H1 (cell line): ENCODE measurements around the gene FAM193A. TPM values are rescaled to one million over a fixed set of nuclear protein-coding genes. Genes with fewer than 3 reads are reported as not detected.

ENCODE experiments used
- CTCF ChIA-PET: fragments of 300-600 bp; sonication (Branson Sonifier 250); formaldehyde crosslinking; loops from one replicate; lab custom pipeline; 2021; ENCODE audit not compliant: partially characterized antibody; lab: Charles Lee
- POLR2A ChIA-PET: fragments of 300-600 bp; sonication (Branson Sonifier 250); formaldehyde crosslinking; loops from one replicate; lab custom pipeline; 2021; ENCODE audit warnings: inconsistent platforms; ENCODE audit not compliant: partially characterized antibody; lab: Charles Lee
- DNase-seq, 2 experiments: peaks; one replicate each; pipeline versions ENCODE4 v3.0.0 to v3.0.0-alpha.2; 2010 to 2022; ENCODE audit warnings: low spot score in 2 of 2, low read depth in 1 of 2, mixed read lengths in 1 of 2
- FAIRE-seq: peaks from 2 replicates; lab custom pipeline; 2011; peaks lifted over from hg19 to GRCh38; lab: Jason Lieb, UNC
- H2AFZ ChIP-seq: 2 replicates; pipeline ENCODE4 v1.8.1; 2012; ENCODE audit warnings: low read length, inconsistent platforms
- H2AK5ac ChIP-seq: 2 replicates; pipeline ENCODE4 v1.6.1; 2013; ENCODE audit warnings: low read depth, low read length
- H2BK120ac ChIP-seq: replicated peaks from 2 replicates; pipeline ENCODE3; 2013; ENCODE audit warnings: low read depth, low read length, inconsistent platforms
- H2BK12ac ChIP-seq: 2 replicates; pipeline ENCODE4 v1.6.1; 2013; ENCODE audit warnings: low read depth, low read length
- H2BK15ac ChIP-seq: 2 replicates; pipeline ENCODE4 v1.6.1; 2013; ENCODE audit warnings: low read length
- H2BK20ac ChIP-seq: 2 replicates; pipeline ENCODE4 v1.6.1; 2013; ENCODE audit warnings: low read length
- H2BK5ac ChIP-seq: 2 replicates; pipeline ENCODE4 v1.6.1; 2013; ENCODE audit warnings: low read depth, low read length
- H3K14ac ChIP-seq: 2 replicates; pipeline ENCODE4 v1.6.1; 2013; ENCODE audit warnings: inconsistent platforms; ENCODE audit not compliant: insufficient read length
- H3K18ac ChIP-seq: 2 replicates; pipeline ENCODE4 v1.6.1; 2013; ENCODE audit warnings: low read length; ENCODE audit errors: extremely low read depth
- H3K23ac ChIP-seq: 2 replicates; pipeline ENCODE4 v1.6.1; 2013; ENCODE audit warnings: inconsistent platforms; ENCODE audit not compliant: insufficient read length
- H3K23me2 ChIP-seq: 2 replicates; pipeline ENCODE4 v1.6.1; 2013; ENCODE audit warnings: low read depth, low read length
- H3K27ac ChIP-seq: 2 replicates; pipeline ENCODE4 v1.6.1; 2011; ENCODE audit warnings: low read depth, low read length, inconsistent platforms
- H3K27me3 ChIP-seq, 4 experiments: replicated peaks in 1 of 4; 1 replicate in 1 of 4; 2 replicates in 3 of 4; pipeline versions ENCODE4 v1.6.1 to v1.8.1; 2011 to 2013; ENCODE audit warnings: low read length in 3 of 4, mild to moderate bottlenecking in 3 of 4, inconsistent platforms in 2 of 4, mixed read lengths in 2 of 4, moderate library complexity in 1 of 4; ENCODE audit not compliant: control insufficient read depth in 3 of 4, insufficient read depth in 3 of 4; ENCODE audit errors: extremely low read depth in 1 of 4
- H3K36me3 ChIP-seq, 4 experiments: 2 replicates each; pipeline versions ENCODE4 v1.6.1 to v1.8.1; 2011 to 2013; ENCODE audit warnings: mild to moderate bottlenecking in 4 of 4, low read length in 3 of 4, moderate library complexity in 2 of 4, control low read depth in 1 of 4, inconsistent platforms in 1 of 4; ENCODE audit not compliant: insufficient read depth in 4 of 4, control insufficient read depth in 2 of 4
- H3K4ac ChIP-seq: replicated peaks from 2 replicates; pipeline ENCODE3; 2013; ENCODE audit warnings: low read length, low read depth, mixed read lengths, inconsistent platforms; ENCODE audit not compliant: insufficient read length
- H3K4me1 ChIP-seq, 4 experiments: replicated peaks in 1 of 4; 1 replicate in 1 of 4; 2 replicates in 3 of 4; pipeline versions ENCODE4 v1.6.1 to v1.8.1; 2011 to 2013; ENCODE audit warnings: low read length in 3 of 4, inconsistent platforms in 2 of 4, mixed read lengths in 1 of 4; ENCODE audit not compliant: insufficient read depth in 4 of 4, control insufficient read depth in 3 of 4
- H3K4me2 ChIP-seq, 2 experiments: 2 replicates each; pipeline versions ENCODE4 v1.6.1 to v1.8.1; 2011 to 2013; ENCODE audit warnings: low read depth in 2 of 2, low read length in 2 of 2, control low read depth in 1 of 2, inconsistent platforms in 1 of 2, mild to moderate bottlenecking in 1 of 2; ENCODE audit not compliant: insufficient read depth in 1 of 2
- H3K4me3 ChIP-seq, 4 experiments: fragments of 200-600, 300-600 bp in 1 of 4; sonication (generic), shearing (Covaris generic), sonication (Bioruptor Twin) in 1 of 4; 2 replicates each; pipeline versions ENCODE4 v1.5.1 to v1.8.1; 2011 to 2016; ENCODE audit warnings: low read length in 4 of 4, low read depth in 3 of 4, control low read depth in 2 of 4, inconsistent platforms in 2 of 4, mild to moderate bottlenecking in 2 of 4, mixed read lengths in 1 of 4, moderate library complexity in 1 of 4; ENCODE audit not compliant: insufficient read depth in 2 of 4; ENCODE audit errors: extremely low read depth in 1 of 4
- H3K56ac ChIP-seq: replicated peaks from 2 replicates; pipeline ENCODE3; 2013; ENCODE audit warnings: low read depth, mild to moderate bottlenecking, mixed read lengths, low read length, inconsistent platforms; ENCODE audit not compliant: insufficient read length
- H3K79me1 ChIP-seq: 2 replicates; pipeline ENCODE4 v1.6.1; 2013; ENCODE audit warnings: low read depth, low read length, control low read depth
- H3K79me2 ChIP-seq, 2 experiments: 2 replicates each; pipeline versions ENCODE4 v1.6.1 to v1.8.1; 2012 to 2013; ENCODE audit warnings: low read length in 2 of 2, mild to moderate bottlenecking in 2 of 2, inconsistent platforms in 1 of 2; ENCODE audit not compliant: insufficient read depth in 2 of 2, control insufficient read depth in 1 of 2
- H3K9ac ChIP-seq, 4 experiments: replicated peaks in 1 of 4; 1 replicate in 1 of 4; 2 replicates in 3 of 4; pipeline versions ENCODE4 v1.6.1 to v1.8.1; 2011 to 2013; ENCODE audit warnings: low read depth in 3 of 4, low read length in 3 of 4, control low read depth in 2 of 4, mild to moderate bottlenecking in 2 of 4, moderate library complexity in 2 of 4, inconsistent platforms in 1 of 4; ENCODE audit errors: extremely low read depth in 1 of 4
- H3K9me3 ChIP-seq, 2 experiments: 2 replicates each; pipeline versions ENCODE4 v1.6.1 to v1.8.1; 2012 to 2013; ENCODE audit warnings: mild to moderate bottlenecking in 2 of 2, moderate library complexity in 2 of 2, control low read depth in 1 of 2, inconsistent platforms in 1 of 2, low read depth in 1 of 2, low read length in 1 of 2, mixed read lengths in 1 of 2; ENCODE audit not compliant: insufficient read depth in 2 of 2
- H4K20me1 ChIP-seq, 2 experiments: replicated peaks in 1 of 2; 2 replicates each; pipeline versions ENCODE3 to v1.8.1; 2011 to 2013; ENCODE audit warnings: inconsistent platforms in 2 of 2, low read length in 2 of 2, mild to moderate bottlenecking in 1 of 2; ENCODE audit not compliant: insufficient read depth in 2 of 2, control insufficient read depth in 1 of 2
- H4K5ac ChIP-seq: 2 replicates; pipeline ENCODE4 v1.6.1; 2013; ENCODE audit warnings: low read length, low read depth, mixed read lengths, inconsistent platforms; ENCODE audit not compliant: insufficient read length
- H4K8ac ChIP-seq: 2 replicates; pipeline ENCODE4 v1.8.0; 2013; ENCODE audit warnings: mild to moderate bottlenecking, moderate library complexity, low read length, inconsistent platforms; ENCODE audit not compliant: insufficient read depth; ENCODE audit errors: extremely low read depth
- H4K91ac ChIP-seq: replicated peaks from 2 replicates; pipeline ENCODE3; 2013; ENCODE audit warnings: low read length, mixed read lengths, inconsistent platforms; ENCODE audit not compliant: insufficient read length
- BACH1 ChIP-seq: IDR thresholded peaks from 2 replicates; pipeline ENCODE4 v1.6.1; 2012; ENCODE audit warnings: low read length, improper control_type of control experiment
- BCL11A ChIP-seq, 2 experiments: IDR thresholded peaks; one replicate each; pipeline ENCODE4 v1.6.1; 2011; ENCODE audit warnings: low read depth in 2 of 2, low read length in 2 of 2, mild to moderate bottlenecking in 2 of 2
- FOSL1 ChIP-seq: IDR thresholded peaks from 2 replicates; pipeline ENCODE4 v1.6.1; 2011; ENCODE audit warnings: mild to moderate bottlenecking, low read depth, low read length, moderate library complexity; ENCODE audit not compliant: insufficient read depth
- GTF2F1 ChIP-seq: IDR thresholded peaks from 2 replicates; pipeline ENCODE4 v1.6.1; 2012; ENCODE audit warnings: low read depth, low read length, improper control_type of control experiment, borderline replicate concordance
- NANOG ChIP-seq: IDR thresholded peaks from 2 replicates; pipeline ENCODE4 v1.6.1; 2011; ENCODE audit warnings: low read length, low read depth, mild to moderate bottlenecking, inconsistent platforms; ENCODE audit not compliant: insufficient read depth, poor library complexity, severe bottlenecking
- NRF1 ChIP-seq: IDR thresholded peaks from 2 replicates; pipeline ENCODE4 v1.6.1; 2011; ENCODE audit warnings: mild to moderate bottlenecking, low read depth, low read length, improper control_type of control experiment
- YY1 ChIP-seq: IDR thresholded peaks from 2 replicates; pipeline ENCODE4 v1.6.1; 2011; ENCODE audit warnings: low read depth, mild to moderate bottlenecking, low read length
- WGBS, 2 experiments: shearing (Covaris generic) in 1 of 2; methylation state at CpG; one replicate each; pipeline versions ENCODE4 v1.1.6 to v1.1.7; 2013 to 2015; ENCODE audit warnings: low lambda C conversion rate in 2 of 2, mixed read lengths in 2 of 2, inconsistent platforms in 1 of 2, low coverage in 1 of 2, missing lambda C conversion rate in 1 of 2; ENCODE audit not compliant: insufficient replicate concordance in 2 of 2, insufficient coverage in 1 of 2, insufficient read length in 1 of 2; ENCODE audit errors: extremely low coverage in 1 of 2, missing lambda C conversion rate in 1 of 2; 5-methylcytosine and 5-hydroxymethylcytosine counted together
- polyA plus RNA-seq, 7 experiments: library from polyadenylated mRNA; depleted of rRNA in 3 of 7; stranded (reverse) in 5 of 7; unstranded in 2 of 7; fragments of >200 nt in 5 of 7; fragments of 200-250 nt in 2 of 7; gene quantifications; 1 replicate in 5 of 7; 2 replicates in 1 of 7; 4 replicates in 1 of 7; pipeline versions ENCODE4 v1.2.1 to v1.2.3, GENCODE V29; 2011 to 2013; ENCODE audit warnings: missing spikeins in 2 of 7, mixed read lengths in 2 of 7
- total RNA-seq: library from RNA; stranded (reverse); fragmentation: NEBNext Ultra II Directional; extraction: Animal tissue kit (Norgen Biotek cat#: 25700); gene quantifications from 2 replicates; pipeline ENCODE4 v1.2.1, GENCODE V29; 2021

Gene FAM193A
- total and polyA plus RNA-seq, 2 of the 8 experiments (the other 6 are each of a cell fraction or from before 2014, with no cell fraction given): 8.7 to 26.2 TPM

DNA sequence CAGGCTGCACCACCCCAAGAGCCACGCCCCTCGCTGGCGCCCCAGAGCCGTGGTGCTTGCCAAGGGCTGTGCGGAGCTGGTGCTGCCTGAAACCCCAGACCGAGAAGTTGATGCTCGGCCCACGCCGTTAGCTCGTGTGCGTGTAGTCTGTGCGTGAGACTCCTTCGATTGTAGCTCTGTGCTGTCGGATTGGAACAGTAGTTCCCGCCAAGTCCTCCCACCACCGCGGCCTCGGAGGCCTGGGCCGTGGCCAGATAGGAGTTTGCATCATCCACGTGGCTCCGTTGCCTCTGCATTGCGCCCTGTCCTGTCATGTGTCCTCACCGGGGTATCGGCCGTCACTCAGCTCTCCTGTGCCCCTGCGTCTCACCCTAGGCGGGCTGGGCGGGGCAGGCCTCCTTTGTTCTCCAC is 195.5 kb downstream of the FAM193A start:
- Histone ChIP-seq H3K18ac (no peak overlapping the region), H3K9me3 (peaks cover 0 to 4% of the 10 kb centered on the region in 2 experiments; a peak in 1 of 4 replicates), H3K4ac (no peak overlapping the region), H2AK5ac (no peak overlapping the region), H3K4me3 (no peak overlapping the region), H3K23me2 (no peaks in the 10 kb centered on the region), H2BK120ac (no peak overlapping the region), H4K5ac (no peak overlapping the region), H3K27me3 (no peaks in the 10 kb centered on the region), H3K4me1 (no peaks in the 10 kb centered on the region), H2BK20ac (no peak overlapping the region), H3K23ac (no peak overlapping the region), H4K20me1 (peaks cover 0 to 3% of the 10 kb centered on the region in 2 experiments), H3K56ac (no peak overlapping the region), H2BK15ac (no peak overlapping the region), H4K8ac (peak overlapping the region; percentile 16; the same call in 1 of the 2 replicates), H3K79me1 (no peaks in the 10 kb centered on the region), H3K36me3 (peaks cover 5 to 17% (median 11%) of the 10 kb centered on the region in 4 experiments; a peak in 7 of 8 replicates), H2AFZ (no peak overlapping the region), H3K27ac (no peak overlapping the region), H3K4me2 (no peak overlapping the region), H3K14ac (no peak overlapping the region), H4K91ac (no peak overlapping the region), H2BK12ac (no peak overlapping the region), H2BK5ac (no peak overlapping the region; the same call in 1 of the 2 replicates), H3K79me2 (no peaks in the 10 kb centered on the region), H3K9ac (no peak overlapping the region)
- 96% methylated on average over 27 of the region's 28 CpGs; no CpG with 5 or more reads in 1 of the 2 experiments for WGBS, 2 experiments
- no peak for DNase-seq
- TF ChIP-seq BCL11A (IDR thresholded peaks at IDR 0.05; ENCODE audit: low read depth in 2 of 2, low read length in 2 of 2) (no peak), NRF1 (no peak), FOSL1 (no peak), YY1 (no peak), NANOG (no peak), GTF2F1 (no peak), BACH1 (no peak)
- FAIRE-seq: no peak
- POLR2A ChIA-PET: interaction anchor here (0.5 kb wide), 1 partner anchor 24 kb away, joined by 3 read pairs; no protein-coding TSS in a partner anchor
- CTCF ChIA-PET: interaction anchor here (1.5 kb wide), 1 partner anchor 19 kb away, joined by 3 read pairs; no protein-coding TSS in a partner anchor
